ENCODE measurements around the gene GTF2H1.
"Not testable (repeated sequence)": the region's sequence is repeated elsewhere in the genome, so short reads cannot be mapped to it uniquely, and the experiment has no call there.

Gene GTF2H1

DNA sequence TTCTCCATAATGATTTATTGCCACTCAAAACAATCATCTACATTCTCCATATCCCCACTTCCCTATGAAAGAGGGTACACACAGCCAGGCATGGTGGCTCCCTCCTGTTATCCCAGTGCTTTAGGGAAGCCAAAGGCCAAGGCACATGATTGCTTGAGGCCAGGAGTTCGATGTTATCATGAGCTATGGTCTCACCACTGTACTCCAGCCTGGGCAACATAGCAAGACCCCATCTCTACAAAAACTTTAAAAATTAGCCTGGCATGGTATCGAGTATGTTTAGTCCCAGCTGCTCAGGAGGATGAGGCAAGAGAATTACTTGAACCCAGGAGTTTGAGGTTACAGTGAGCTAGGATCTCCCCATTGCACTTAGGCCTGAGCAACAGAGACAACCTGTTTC, 6.5 kb upstream of the GTF2H1 start:
- in situ Hi-C loops (cut with HindIII; ENCODE audit: low sequenced_read_pairs), result no loop called here
- no peak overlapping the region for H3K4me3 ChIP-seq (ENCODE audit: low read depth, low read length)
- no peak for DNase-seq (ENCODE audit: low read depth)
- TF ChIP-seq, protein P1, sequence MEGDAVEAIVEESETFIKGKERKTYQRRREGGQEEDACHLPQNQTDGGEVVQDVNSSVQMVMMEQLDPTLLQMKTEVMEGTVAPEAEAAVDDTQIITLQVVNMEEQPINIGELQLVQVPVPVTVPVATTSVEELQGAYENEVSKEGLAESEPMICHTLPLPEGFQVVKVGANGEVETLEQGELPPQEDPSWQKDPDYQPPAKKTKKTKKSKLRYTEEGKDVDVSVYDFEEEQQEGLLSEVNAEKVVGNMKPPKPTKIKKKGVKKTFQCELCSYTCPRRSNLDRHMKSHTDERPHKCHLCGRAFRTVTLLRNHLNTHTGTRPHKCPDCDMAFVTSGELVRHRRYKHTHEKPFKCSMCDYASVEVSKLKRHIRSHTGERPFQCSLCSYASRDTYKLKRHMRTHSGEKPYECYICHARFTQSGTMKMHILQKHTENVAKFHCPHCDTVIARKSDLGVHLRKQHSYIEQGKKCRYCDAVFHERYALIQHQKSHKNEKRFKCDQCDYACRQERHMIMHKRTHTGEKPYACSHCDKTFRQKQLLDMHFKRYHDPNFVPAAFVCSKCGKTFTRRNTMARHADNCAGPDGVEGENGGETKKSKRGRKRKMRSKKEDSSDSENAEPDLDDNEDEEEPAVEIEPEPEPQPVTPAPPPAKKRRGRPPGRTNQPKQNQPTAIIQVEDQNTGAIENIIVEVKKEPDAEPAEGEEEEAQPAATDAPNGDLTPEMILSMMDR (IDR thresholded peaks at IDR 0.05; ENCODE audit: low read depth, low read length, missing control alignments), result no peak

DNA sequence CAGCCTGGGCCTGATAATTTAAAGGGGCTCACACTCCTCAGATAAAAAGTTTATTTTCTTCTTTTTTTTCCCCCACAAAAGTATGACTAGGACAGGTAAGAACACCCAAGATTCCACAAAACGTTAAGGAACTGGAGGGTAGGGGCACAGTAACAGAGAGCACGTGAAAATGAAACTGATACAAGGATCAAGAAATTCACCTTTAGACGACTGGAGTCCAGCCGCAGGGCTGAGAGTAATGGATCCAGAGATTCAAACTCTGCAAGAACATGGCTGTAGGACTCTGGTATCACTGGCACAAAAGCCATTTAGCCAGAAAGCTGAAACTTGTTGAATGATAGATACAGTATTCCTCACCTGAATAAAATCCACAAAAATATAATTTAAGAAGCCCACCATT, 4.8 kb upstream of the GTF2H1 start:
- TF ChIP-seq, protein P1 (IDR thresholded peaks at IDR 0.05; ENCODE audit: low read depth, low read length, missing control alignments), result no peak
- DNase-seq (ENCODE audit: low read depth), result no peak
- in situ Hi-C loops (cut with HindIII; ENCODE audit: low sequenced_read_pairs), result no loop called here

DNA sequence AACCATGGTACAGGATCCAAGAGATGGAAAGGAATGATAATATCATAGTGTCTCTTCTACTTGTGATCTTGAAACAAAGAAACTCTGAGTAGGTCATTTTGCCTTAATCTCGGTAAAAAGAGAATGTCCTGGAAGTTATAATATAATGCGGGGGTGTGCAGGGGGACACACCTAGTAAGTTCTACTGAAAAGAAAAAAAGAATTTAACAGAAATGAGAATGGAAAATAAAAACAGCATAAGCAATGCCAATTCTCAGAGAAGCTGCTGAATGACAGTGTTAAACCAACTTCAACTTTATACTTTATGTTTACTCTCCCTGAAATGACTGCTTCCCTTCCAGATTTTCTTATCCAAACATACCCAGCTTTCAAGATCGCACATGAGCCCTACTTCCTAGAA, 2.5 kb upstream of the GTF2H1 start:
- no peak overlapping the region for H3K4me3 ChIP-seq (ENCODE audit: low read depth, low read length)
- TF ChIP-seq, protein P1 (IDR thresholded peaks at IDR 0.05; ENCODE audit: low read depth, low read length, missing control alignments), result no peak
- in situ Hi-C loops (cut with HindIII; ENCODE audit: low sequenced_read_pairs), result no loop called here
- no peak for DNase-seq (ENCODE audit: low read depth)

More for the DNA sequence above, 4.8 kb upstream of the GTF2H1 start:
- no peak overlapping the region for H3K4me3 ChIP-seq (ENCODE audit: low read depth, low read length)

DNA sequence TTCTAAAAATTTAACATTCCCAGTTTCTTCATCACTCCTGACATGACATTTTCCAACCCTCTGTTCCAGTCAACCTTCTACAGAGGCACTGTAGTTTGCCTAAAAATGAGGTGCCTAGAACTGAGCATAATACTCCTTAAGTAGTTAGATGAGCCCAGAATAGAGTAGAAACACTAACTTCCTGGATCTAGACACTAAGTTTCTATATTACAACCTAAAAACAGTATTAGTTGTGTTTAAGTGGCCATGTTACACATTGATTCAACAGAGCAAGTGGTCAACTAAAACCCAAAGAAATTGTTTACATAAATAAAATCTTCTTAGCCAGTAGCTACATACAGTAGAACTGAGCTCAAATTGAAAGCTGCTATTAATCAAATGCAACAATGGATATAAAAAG, 1.8 kb upstream of the GTF2H1 start:
- TF ChIP-seq, protein P1 (IDR thresholded peaks at IDR 0.05; ENCODE audit: low read depth, low read length, missing control alignments), result no peak
- in situ Hi-C loops (cut with HindIII; ENCODE audit: low sequenced_read_pairs), result no loop called here
- DNase-seq (ENCODE audit: low read depth), result no peak
- no peak overlapping the region for H3K4me3 ChIP-seq (ENCODE audit: low read depth, low read length)

DNA sequence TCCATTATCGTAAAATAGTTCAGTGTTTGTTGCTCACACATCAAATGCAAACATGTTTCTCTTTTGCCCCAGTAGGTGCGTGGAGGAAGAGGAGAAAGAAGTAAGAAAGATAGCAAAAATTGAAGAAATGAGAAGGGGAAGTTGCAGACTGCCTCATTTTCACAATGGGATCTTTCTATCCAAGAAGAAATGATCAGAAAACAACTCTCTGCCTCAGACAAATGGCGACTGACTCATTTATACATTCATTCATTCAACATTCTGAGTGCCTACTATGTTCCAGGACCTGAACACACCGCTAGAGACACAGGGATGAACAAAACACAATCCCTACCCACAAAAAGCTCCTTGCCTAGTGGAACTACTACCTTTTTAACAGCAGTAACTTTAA, 794 bp upstream of the GTF2H1 start:
- H3K4me3 ChIP-seq (ENCODE audit: low read depth, low read length), result peak overlapping the region; percentile 76
- in situ Hi-C loops (cut with HindIII; ENCODE audit: low sequenced_read_pairs), result no loop called here
- TF ChIP-seq, protein P1 (IDR thresholded peaks at IDR 0.05; ENCODE audit: low read depth, low read length, missing control alignments), result no peak
- no peak for DNase-seq (ENCODE audit: low read depth)

DNA sequence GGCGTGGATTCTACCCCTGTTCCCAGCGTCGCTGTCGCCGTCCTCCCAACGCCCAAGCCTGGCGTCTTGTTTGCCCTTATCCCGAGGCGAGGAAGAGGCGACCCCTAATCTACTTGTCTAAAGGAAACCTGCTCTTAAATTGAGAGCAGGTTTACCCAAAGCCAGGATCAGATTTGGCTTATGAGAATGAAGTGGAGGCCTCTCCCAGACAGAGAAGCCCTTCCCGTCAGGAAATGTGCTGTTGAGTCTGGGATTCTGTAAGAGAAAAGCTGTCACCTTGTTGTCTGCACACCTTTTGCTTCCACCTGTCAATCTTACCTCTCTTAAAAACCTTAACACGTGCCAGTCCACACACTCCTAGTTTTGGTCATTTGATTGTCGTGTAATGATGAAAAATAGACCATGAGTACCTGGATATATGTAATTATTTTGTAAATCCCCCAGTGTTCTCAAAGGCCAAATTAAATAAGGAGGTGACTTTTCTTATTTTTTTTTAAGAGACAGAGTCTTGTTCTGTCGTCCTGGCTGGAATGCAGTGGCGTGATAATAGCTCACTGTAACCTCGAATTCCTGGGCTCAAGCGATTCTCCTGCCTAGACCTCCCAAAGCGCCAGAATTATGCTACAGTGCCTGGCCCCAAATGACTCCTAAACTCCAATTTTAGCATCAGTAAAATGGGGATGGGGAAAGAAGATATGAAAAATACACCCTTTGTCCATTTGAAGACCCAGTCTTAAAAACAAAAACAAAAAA, 627 bp downstream of the GTF2H1 start:
- peak overlapping the region; percentile 76 for H3K4me3 ChIP-seq (ENCODE audit: low read depth, low read length)
- no peak for DNase-seq (ENCODE audit: low read depth)
- TF ChIP-seq, protein P1 (IDR thresholded peaks at IDR 0.05; ENCODE audit: low read depth, low read length, missing control alignments), result no peak
- in situ Hi-C loops (cut with HindIII; ENCODE audit: low sequenced_read_pairs), result no loop called here

DNA sequence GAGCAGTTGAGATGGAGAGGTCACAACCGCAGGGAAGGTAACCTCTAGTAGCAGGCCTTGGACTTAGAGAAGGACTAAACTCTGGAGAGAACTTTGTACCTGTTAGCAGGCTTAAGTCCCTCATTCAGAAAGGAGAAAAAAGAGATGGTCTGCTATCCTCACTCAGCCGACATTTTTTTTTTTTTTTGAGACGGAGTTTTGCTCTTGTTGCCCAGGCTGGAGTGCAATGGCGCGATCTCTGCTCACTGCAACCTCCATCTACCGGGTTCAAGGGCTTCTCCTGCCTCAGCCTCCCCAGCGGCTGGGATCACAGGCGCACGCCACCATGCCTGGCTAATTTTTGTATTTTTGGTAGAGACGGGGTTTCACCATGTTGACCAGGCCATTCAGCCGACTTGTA, 1.5 kb downstream of the GTF2H1 start:
- H3K4me3 ChIP-seq (ENCODE audit: low read depth, low read length), result peak overlapping the region; percentile 76
- in situ Hi-C loops (cut with HindIII; ENCODE audit: low sequenced_read_pairs); DNase-seq (ENCODE audit: low read depth): not testable (repeated sequence)
